Measurements from ENCODE around the gene SPINT2. TPM values are rescaled to one million over a fixed set of nuclear protein-coding genes. Genes with fewer than 3 reads are reported as not detected.

SPINT2 gene
- total RNA-seq, 1 donor from 2014 or later: 277 TPM

- Mint-ChIP-seq H3K27ac (peak overlapping the region; percentile 72), H3K9me3 (no peaks in the 10 kb centered on the region), H3K36me3 (peaks cover 4% of the 10 kb centered on the region), H3K4me1 (peaks cover 21% of the 10 kb centered on the region), H3K27me3 (ENCODE audit: low read depth) (no peaks in the 10 kb centered on the region), H3K4me3 (no peak overlapping the region)
- TF ChIP-seq CTCF (IDR thresholded peaks at IDR 0.05; ENCODE audit: unreplicated experiment): no peak
- DNase-seq (ENCODE audit: low spot score in 2 of 2, unreplicated experiment in 2 of 2): no peak
Measured at GRCh38 chr19:38278751-38279150, 14.4 kb downstream of the SPINT2 start.

- DNase-seq (ENCODE audit: low spot score in 2 of 2, unreplicated experiment in 2 of 2): no peak
- H3K9me3 Mint-ChIP-seq: no peaks in the 10 kb centered on the region
- H3K4me1 Mint-ChIP-seq: peaks cover 21% of the 10 kb centered on the region
- no peak for TF ChIP-seq CTCF (IDR thresholded peaks at IDR 0.05; ENCODE audit: unreplicated experiment)
- peak overlapping the region; percentile 50 for H3K27ac Mint-ChIP-seq
- H3K27me3 Mint-ChIP-seq (ENCODE audit: low read depth): no peaks in the 10 kb centered on the region
- H3K36me3 Mint-ChIP-seq: peaks cover 4% of the 10 kb centered on the region
- H3K4me3 Mint-ChIP-seq: no peak overlapping the region
Measured at GRCh38 chr19:38280030-38280921, 15.9 kb downstream of the SPINT2 start.

- no peak for DNase-seq (ENCODE audit: low spot score in 2 of 2, unreplicated experiment in 2 of 2)
- no peaks in the 10 kb centered on the region for H3K27me3 Mint-ChIP-seq (ENCODE audit: low read depth)
- peaks cover 21% of the 10 kb centered on the region for H3K4me1 Mint-ChIP-seq
- no peaks in the 10 kb centered on the region for H3K9me3 Mint-ChIP-seq
- no peak overlapping the region for H3K4me3 Mint-ChIP-seq
- TF ChIP-seq CTCF (IDR thresholded peaks at IDR 0.05; ENCODE audit: unreplicated experiment): no peak
- H3K36me3 Mint-ChIP-seq: peaks cover 8% of the 10 kb centered on the region
- no peak overlapping the region for H3K27ac Mint-ChIP-seq
Measured at GRCh38 chr19:38281811-38282566, 17.6 kb downstream of the SPINT2 start.

- Mint-ChIP-seq H3K27me3 (ENCODE audit: low read depth) (no peaks in the 10 kb centered on the region), H3K9me3 (no peaks in the 10 kb centered on the region), H3K4me1 (peaks cover 8% of the 10 kb centered on the region), H3K36me3 (peaks cover 11% of the 10 kb centered on the region), H3K27ac (no peak overlapping the region), H3K4me3 (no peak overlapping the region)
- no peak for TF ChIP-seq CTCF (IDR thresholded peaks at IDR 0.05; ENCODE audit: unreplicated experiment)
- DNase-seq (ENCODE audit: low spot score in 2 of 2, unreplicated experiment in 2 of 2): no peak
Measured at GRCh38 chr19:38283271-38283670, 18.9 kb downstream of the SPINT2 start.

- H3K36me3 Mint-ChIP-seq: peaks cover 11% of the 10 kb centered on the region
- TF ChIP-seq CTCF (IDR thresholded peaks at IDR 0.05; ENCODE audit: unreplicated experiment): no peak
- DNase-seq (ENCODE audit: low spot score in 2 of 2, unreplicated experiment in 2 of 2): no peak
- no peak overlapping the region for H3K4me3 Mint-ChIP-seq
- peaks cover 3% of the 10 kb centered on the region for H3K4me1 Mint-ChIP-seq
- no peak overlapping the region for H3K27ac Mint-ChIP-seq
- H3K27me3 Mint-ChIP-seq (ENCODE audit: low read depth): no peaks in the 10 kb centered on the region
- H3K9me3 Mint-ChIP-seq: no peaks in the 10 kb centered on the region
Measured at GRCh38 chr19:38284422-38284821, 20.0 kb downstream of the SPINT2 start.

All from mesothelial cell of epicardium (in vitro differentiated cells).